ENCODE data around the gene DDX43.
A peak's percentile ranks its signal among the peaks of the same experiment; 100 is the strongest.
"Not testable (repeated sequence)": the region's sequence is repeated elsewhere in the genome, so short reads cannot be mapped to it uniquely, and the experiment has no call there.

The DDX43 gene

GRCh38 chr6:73388800-73389512 lies 5.7 kb upstream of the DDX43 start:
- peak; percentile 13 to 38 for DNase-seq (ENCODE audit: extremely low read depth in 1 of 2, low read depth in 1 of 2)

GRCh38 chr6:73389854-73390253 lies 4.8 kb upstream of the DDX43 start:
- no peak for DNase-seq (ENCODE audit: extremely low read depth in 1 of 2, low read depth in 1 of 2)

GRCh38 chr6:73391675-73392074 lies 3.0 kb upstream of the DDX43 start:
- DNase-seq (ENCODE audit: extremely low read depth in 1 of 2, low read depth in 1 of 2), result no peak

- DNase-seq (ENCODE audit: extremely low read depth in 1 of 2, low read depth in 1 of 2), result not testable (repeated sequence)
Observed at GRCh38 chr6:73392188-73392587, 2.4 kb upstream of the DDX43 start.

- no peak for DNase-seq (ENCODE audit: extremely low read depth in 1 of 2, low read depth in 1 of 2)
Observed at GRCh38 chr6:73393278-73393677, 1.4 kb upstream of the DDX43 start.

GRCh38 chr6:73395875-73396274 lies 1.2 kb downstream of the DDX43 start:
- DNase-seq (ENCODE audit: extremely low read depth in 1 of 2, low read depth in 1 of 2), result no peak

- DNase-seq (ENCODE audit: extremely low read depth in 1 of 2, low read depth in 1 of 2), result no peak
Observed at GRCh38 chr6:73400656-73401055, 6.0 kb downstream of the DDX43 start.

GRCh38 chr6:73409395-73409794 lies 14.8 kb downstream of the DDX43 start:
- DNase-seq (ENCODE audit: extremely low read depth in 1 of 2, low read depth in 1 of 2), result no peak

GRCh38 chr6:73413102-73413501 lies 18.5 kb downstream of the DDX43 start:
- no peak for DNase-seq (ENCODE audit: extremely low read depth in 1 of 2, low read depth in 1 of 2)

GRCh38 chr6:73418081-73418741 lies 23.6 kb downstream of the DDX43 start:
- DNase-seq (ENCODE audit: extremely low read depth in 1 of 2, low read depth in 1 of 2), result no peak

GRCh38 chr6:73421534-73421933 lies 26.9 kb downstream of the DDX43 start:
- no peak for DNase-seq (ENCODE audit: extremely low read depth in 1 of 2, low read depth in 1 of 2)

- DNase-seq (ENCODE audit: extremely low read depth in 1 of 2, low read depth in 1 of 2), result no peak
Observed at GRCh38 chr6:73435236-73435635, 40.6 kb downstream of the DDX43 start.

- no peak for DNase-seq (ENCODE audit: extremely low read depth in 1 of 2, low read depth in 1 of 2)
Observed at GRCh38 chr6:73443555-73443954, 48.9 kb downstream of the DDX43 start.

- peak in 1 of 2 donors; percentile 29 for DNase-seq (ENCODE audit: extremely low read depth in 1 of 2, low read depth in 1 of 2)
Observed at GRCh38 chr6:73451223-73452106, 56.8 kb downstream of the DDX43 start.

GRCh38 chr6:73452107-73452461 lies 57.5 kb downstream of the DDX43 start, which contains the start of gene CGAS:
CGAS (minus strand) TSS chr6:73452297; CDS start chr6:73452181, 116 bp downstream.
- peak in 1 of 2 donors; percentile 59 for DNase-seq (ENCODE audit: extremely low read depth in 1 of 2, low read depth in 1 of 2)

- DNase-seq (ENCODE audit: extremely low read depth in 1 of 2, low read depth in 1 of 2), result no peak
Observed at GRCh38 chr6:73455865-73456629, 61.4 kb downstream of the DDX43 start.

- not testable (repeated sequence) for DNase-seq (ENCODE audit: extremely low read depth in 1 of 2, low read depth in 1 of 2)
Observed at GRCh38 chr6:73459474-73459873, 64.8 kb downstream of the DDX43 start.

GRCh38 chr6:73460056-73460455 lies 65.4 kb downstream of the DDX43 start:
- DNase-seq (ENCODE audit: extremely low read depth in 1 of 2, low read depth in 1 of 2), result no peak

- DNase-seq (ENCODE audit: extremely low read depth in 1 of 2, low read depth in 1 of 2), result peak; percentile 63 to 67
Observed at GRCh38 chr6:73461537-73462350, 67.1 kb downstream of the DDX43 start, which contains the start of gene MTO1. MTO1 (plus strand) TSS chr6:73461737; CDS start chr6:73461855, 118 bp downstream.
